SK-N-SH (cell line): ENCODE data around the gene ZPR1. TPM values are rescaled to one million over a fixed set of nuclear protein-coding genes. Genes with fewer than 3 reads are reported as not detected.

Experiments
- CTCF ChIA-PET: fragments of 300-600, 350-600 bp; formaldehyde crosslinking; extraction: SDS; loops from one replicate; lab custom pipeline; 2021; lab: Yijun Ruan, JAX
- POLR2A ChIA-PET: fragments of 350-600 bp; sonication (Branson Sonifier 250); formaldehyde crosslinking; extraction: SDS; loops from one replicate; lab custom pipeline; 2020; ENCODE audit warnings: antibody characterized with exemption, inconsistent platforms; lab: Yijun Ruan, JAX
- DNase-seq: peaks from one replicate; pipeline ENCODE4 v3.0.0; 2012
- H2AFZ ChIP-seq: fragments of 200-600 bp; sonication (generic); 2 replicates; pipeline ENCODE4 v1.8.1; 2016; ENCODE audit warnings: antibody characterized with exemption, mild to moderate bottlenecking, low read depth
- H3F3A ChIP-seq: fragments of 200-600 bp; sonication (generic); replicated peaks from 2 replicates; pipeline ENCODE3; 2016; ENCODE audit warnings: antibody characterized with exemption, mild to moderate bottlenecking; ENCODE audit not compliant: insufficient read depth
- H3K27ac ChIP-seq, 2 experiments: fragments of 200-500 bp in 1 of 2; fragments of 200-600 bp in 1 of 2; sonication (Bioruptor generic) in 1 of 2; sonication (generic), shearing (Covaris generic) in 1 of 2; 2 replicates each; pipeline versions ENCODE4 v1.5.1 to v1.6.1; 2014 to 2016; ENCODE audit warnings: low read depth in 2 of 2, inconsistent platforms in 1 of 2, low read length in 1 of 2, mild to moderate bottlenecking in 1 of 2, mixed read lengths in 1 of 2
- H3K27me3 ChIP-seq: fragments of 200-600 bp; sonication (generic), shearing (Covaris generic); 2 replicates; pipeline ENCODE4 v1.6.1; 2016; ENCODE audit warnings: mixed run types; ENCODE audit not compliant: insufficient read depth
- H3K36me3 ChIP-seq, 2 experiments: fragments of 200-500 bp in 1 of 2; fragments of 200-600 bp in 1 of 2; sonication (Bioruptor generic) in 1 of 2; sonication (generic) in 1 of 2; replicated peaks in 1 of 2; 2 replicates each; pipeline versions ENCODE3 to v1.5.1; 2014 to 2016; ENCODE audit warnings: low read length in 1 of 2, mild to moderate bottlenecking in 1 of 2; ENCODE audit not compliant: insufficient read depth in 2 of 2, control insufficient read depth in 1 of 2
- H3K4me1 ChIP-seq, 2 experiments: fragments of 200-500 bp in 1 of 2; fragments of 200-600 bp in 1 of 2; sonication (Bioruptor generic) in 1 of 2; sonication (generic), shearing (Covaris generic) in 1 of 2; 2 replicates each; pipeline versions ENCODE4 v1.5.1 to v1.6.1; 2014 to 2016; ENCODE audit warnings: low read depth in 1 of 2, low read length in 1 of 2, mixed run types in 1 of 2; ENCODE audit not compliant: insufficient read depth in 2 of 2, control insufficient read depth in 1 of 2
- H3K4me2 ChIP-seq: fragments of 200-600 bp; sonication (generic), shearing (Covaris generic); 2 replicates; pipeline ENCODE4 v1.6.1; 2017; ENCODE audit warnings: mixed run types
- H3K4me3 ChIP-seq, 2 experiments: fragments of 200-500 bp in 1 of 2; fragments of 200-600 bp in 1 of 2; sonication (Bioruptor generic) in 1 of 2; sonication (generic), shearing (Covaris generic) in 1 of 2; 2 replicates each; pipeline versions ENCODE4 v1.5.1 to v1.8.1; 2014 to 2016; ENCODE audit warnings: low read depth in 2 of 2, inconsistent platforms in 1 of 2, low read length in 1 of 2, mild to moderate bottlenecking in 1 of 2, mixed read lengths in 1 of 2, moderate library complexity in 1 of 2
- H3K79me2 ChIP-seq: fragments of 200-600 bp; sonication (generic); 2 replicates; pipeline ENCODE4 v1.8.1; 2017; ENCODE audit warnings: mild to moderate bottlenecking; ENCODE audit not compliant: insufficient read depth
- H3K9ac ChIP-seq: fragments of 200-600 bp; sonication (generic); 2 replicates; pipeline ENCODE4 v1.6.1; 2017; ENCODE audit warnings: mixed run types
- H3K9me2 ChIP-seq: fragments of 200-600 bp; sonication (generic); 2 replicates; pipeline ENCODE4 v1.6.1; 2017; ENCODE audit warnings: mixed run types
- H3K9me3 ChIP-seq: fragments of 200-600 bp; sonication (generic); 2 replicates; pipeline ENCODE4 v1.6.1; 2017; ENCODE audit warnings: mixed run types, mild to moderate bottlenecking, moderate library complexity
- H4K20me1 ChIP-seq: fragments of 200-600 bp; sonication (generic); 2 replicates; pipeline ENCODE4 v1.6.1; 2017; ENCODE audit warnings: mild to moderate bottlenecking, mixed run types; ENCODE audit not compliant: insufficient read depth
- EZH2phosphoT487 ChIP-seq: fragments of 200-600 bp; sonication (generic); IDR thresholded peaks from 2 replicates; pipeline ENCODE4 v1.6.1; 2017; ENCODE audit warnings: low read depth, mixed run types, mild to moderate bottlenecking, antibody characterized with exemption, moderate library complexity, borderline replicate concordance
- FOSL2 ChIP-seq: IDR thresholded peaks from 2 replicates; pipeline ENCODE4 v1.4.0; 2012; ENCODE audit warnings: low read depth, mild to moderate bottlenecking, moderate library complexity, borderline replicate concordance
- GATA2 ChIP-seq: sonication (generic); formaldehyde crosslinking; IDR thresholded peaks from 2 replicates; pipeline ENCODE4 v1.5.0; 2020; ENCODE audit warnings: mild to moderate bottlenecking, missing genetic modification reagents
- JUND ChIP-seq: IDR thresholded peaks from 2 replicates; pipeline ENCODE4 v1.4.0; 2012
- NFIC ChIP-seq: IDR thresholded peaks from 2 replicates; pipeline ENCODE4 v1.4.0; 2012; ENCODE audit warnings: borderline replicate concordance
- POLR2AphosphoS5 ChIP-seq: IDR thresholded peaks from 2 replicates; pipeline ENCODE4 v1.6.1; 2012; ENCODE audit warnings: low read depth, low read length
- RXRA ChIP-seq: IDR thresholded peaks from 2 replicates; pipeline ENCODE4 v1.4.0; 2012; ENCODE audit warnings: low read depth, mild to moderate bottlenecking, borderline replicate concordance
- TCF12 ChIP-seq: IDR thresholded peaks from 2 replicates; pipeline ENCODE4 v1.4.0; 2012
- USF1 ChIP-seq: IDR thresholded peaks from 2 replicates; pipeline ENCODE4 v1.4.0; 2012; ENCODE audit warnings: low read depth, borderline replicate concordance
- WGBS: methylation state at CpG from one replicate; pipeline ENCODE4 v1.1.6; 2017; ENCODE audit warnings: low lambda C conversion rate; 5-methylcytosine and 5-hydroxymethylcytosine counted together
- polyA plus RNA-seq, 3 experiments: library from polyadenylated mRNA; depleted of rRNA; stranded (reverse); fragments of >200 nt; gene quantifications; 2 replicates each; pipeline ENCODE4 v1.2.3, GENCODE V29; 2012
- TF ChIP-seq, protein P1 (sequence below): IDR thresholded peaks from 2 replicates; pipeline ENCODE4 v1.4.0; 2012; ENCODE audit warnings: low read depth, borderline replicate concordance
- TF ChIP-seq, protein P2 (sequence below): fragments of 150-350 bp; IDR thresholded peaks from 2 replicates; pipeline ENCODE4 v1.6.1; 2017; ENCODE audit warnings: antibody characterized with exemption, low read length, low read depth, borderline replicate concordance
- TF ChIP-seq, protein P3 (sequence below): fragments of 200-600 bp; sonication (generic); IDR thresholded peaks from 2 replicates; pipeline ENCODE4 v1.6.1; 2017; ENCODE audit warnings: antibody characterized with exemption, mild to moderate bottlenecking, moderate library complexity

The ZPR1 gene
- polyA plus RNA-seq, 1 of the 3 experiments (the other 2 are of a cell fraction): 52.4 TPM

DNA sequence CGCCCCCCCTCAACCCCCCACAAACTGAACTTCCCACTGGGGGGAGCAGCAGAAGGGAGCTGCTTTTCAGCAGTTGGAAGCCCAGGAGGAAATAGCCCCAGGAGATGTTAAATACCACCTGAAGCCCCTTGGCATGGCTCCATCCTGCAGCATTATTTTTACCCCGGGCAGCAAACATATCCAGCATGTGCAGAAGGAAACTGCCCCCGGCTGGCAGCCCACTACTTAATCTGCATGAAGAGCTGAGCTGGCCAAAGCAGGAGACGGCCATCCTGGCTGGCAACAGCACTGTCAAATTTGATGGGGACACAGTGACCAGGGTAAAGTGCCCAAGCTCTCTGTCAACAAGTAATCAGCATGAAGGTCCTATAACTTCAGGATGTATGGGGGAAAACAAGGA, 47.1 kb downstream of the ZPR1 start:
- Histone ChIP-seq H3K27me3 (no peaks in the 10 kb centered on the region), H3F3A (peaks cover 24% of the 10 kb centered on the region), H3K36me3 (peaks cover 2 to 4% of the 10 kb centered on the region in 2 experiments), H3K4me1 (peaks cover 2 to 8% of the 10 kb centered on the region in 2 experiments; a peak in 2 of 4 replicates)
- CTCF ChIA-PET: interaction anchor here (0.8 to 4.9 kb wide), 3 partner anchors 11 to 18 kb away, joined by 4 to 91 read pairs (median 4); no protein-coding TSS in a partner anchor
- DNase-seq: no peak
- TF ChIP-seq, protein P1, sequence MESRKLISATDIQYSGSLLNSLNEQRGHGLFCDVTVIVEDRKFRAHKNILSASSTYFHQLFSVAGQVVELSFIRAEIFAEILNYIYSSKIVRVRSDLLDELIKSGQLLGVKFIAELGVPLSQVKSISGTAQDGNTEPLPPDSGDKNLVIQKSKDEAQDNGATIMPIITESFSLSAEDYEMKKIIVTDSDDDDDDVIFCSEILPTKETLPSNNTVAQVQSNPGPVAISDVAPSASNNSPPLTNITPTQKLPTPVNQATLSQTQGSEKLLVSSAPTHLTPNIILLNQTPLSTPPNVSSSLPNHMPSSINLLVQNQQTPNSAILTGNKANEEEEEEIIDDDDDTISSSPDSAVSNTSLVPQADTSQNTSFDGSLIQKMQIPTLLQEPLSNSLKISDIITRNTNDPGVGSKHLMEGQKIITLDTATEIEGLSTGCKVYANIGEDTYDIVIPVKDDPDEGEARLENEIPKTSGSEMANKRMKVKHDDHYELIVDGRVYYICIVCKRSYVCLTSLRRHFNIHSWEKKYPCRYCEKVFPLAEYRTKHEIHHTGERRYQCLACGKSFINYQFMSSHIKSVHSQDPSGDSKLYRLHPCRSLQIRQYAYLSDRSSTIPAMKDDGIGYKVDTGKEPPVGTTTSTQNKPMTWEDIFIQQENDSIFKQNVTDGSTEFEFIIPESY: no peak
- no peak for TF ChIP-seq NFIC
- TF ChIP-seq POLR2AphosphoS5: no peak
- no peak for TF ChIP-seq FOSL2
- no peak for TF ChIP-seq EZH2phosphoT487
- no peak for TF ChIP-seq USF1
- TF ChIP-seq GATA2 (CRISPR knock-in tag): no peak
- no peak for TF ChIP-seq TCF12
- TF ChIP-seq, protein P2, sequence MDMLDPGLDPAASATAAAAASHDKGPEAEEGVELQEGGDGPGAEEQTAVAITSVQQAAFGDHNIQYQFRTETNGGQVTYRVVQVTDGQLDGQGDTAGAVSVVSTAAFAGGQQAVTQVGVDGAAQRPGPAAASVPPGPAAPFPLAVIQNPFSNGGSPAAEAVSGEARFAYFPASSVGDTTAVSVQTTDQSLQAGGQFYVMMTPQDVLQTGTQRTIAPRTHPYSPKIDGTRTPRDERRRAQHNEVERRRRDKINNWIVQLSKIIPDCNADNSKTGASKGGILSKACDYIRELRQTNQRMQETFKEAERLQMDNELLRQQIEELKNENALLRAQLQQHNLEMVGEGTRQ: no peak
- TF ChIP-seq, protein P3, sequence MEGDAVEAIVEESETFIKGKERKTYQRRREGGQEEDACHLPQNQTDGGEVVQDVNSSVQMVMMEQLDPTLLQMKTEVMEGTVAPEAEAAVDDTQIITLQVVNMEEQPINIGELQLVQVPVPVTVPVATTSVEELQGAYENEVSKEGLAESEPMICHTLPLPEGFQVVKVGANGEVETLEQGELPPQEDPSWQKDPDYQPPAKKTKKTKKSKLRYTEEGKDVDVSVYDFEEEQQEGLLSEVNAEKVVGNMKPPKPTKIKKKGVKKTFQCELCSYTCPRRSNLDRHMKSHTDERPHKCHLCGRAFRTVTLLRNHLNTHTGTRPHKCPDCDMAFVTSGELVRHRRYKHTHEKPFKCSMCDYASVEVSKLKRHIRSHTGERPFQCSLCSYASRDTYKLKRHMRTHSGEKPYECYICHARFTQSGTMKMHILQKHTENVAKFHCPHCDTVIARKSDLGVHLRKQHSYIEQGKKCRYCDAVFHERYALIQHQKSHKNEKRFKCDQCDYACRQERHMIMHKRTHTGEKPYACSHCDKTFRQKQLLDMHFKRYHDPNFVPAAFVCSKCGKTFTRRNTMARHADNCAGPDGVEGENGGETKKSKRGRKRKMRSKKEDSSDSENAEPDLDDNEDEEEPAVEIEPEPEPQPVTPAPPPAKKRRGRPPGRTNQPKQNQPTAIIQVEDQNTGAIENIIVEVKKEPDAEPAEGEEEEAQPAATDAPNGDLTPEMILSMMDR: no peak
- no peak for TF ChIP-seq RXRA
- no peak for TF ChIP-seq JUND
- TF ChIP-seq, all 33 proteins: peak for 0
- POLR2A ChIA-PET: no interaction called here
- H3K79me2 ChIP-seq: no peaks in the 10 kb centered on the region
- H2AFZ ChIP-seq: no peak overlapping the region
- no peak overlapping the region for H3K4me2 ChIP-seq
- no peak overlapping the region for H3K4me3 ChIP-seq
- no peaks in the 10 kb centered on the region for H3K9me2 ChIP-seq
- H3K9ac ChIP-seq: no peak overlapping the region
- no peaks in the 10 kb centered on the region for H4K20me1 ChIP-seq
- WGBS: 59% methylated on average over 4 of the region's 4 CpGs
- no peaks in the 10 kb centered on the region for H3K9me3 ChIP-seq
- no peak overlapping the region for H3K27ac ChIP-seq
